HG03060 (cell line): Measurements from ENCODE around the gene LEKR1.
A peak's percentile ranks its signal among the peaks of the same experiment; 100 is the strongest.
"Not testable (repeated sequence)": the region's sequence is repeated elsewhere in the genome, so short reads cannot be mapped to it uniquely, and the experiment has no call there.

Experiments used
- ATAC-seq: cut with Tn5 transposase; IDR thresholded peaks from one replicate; pipeline ENCODE4 v1.9.1; 2021; ENCODE audit warnings: low read depth, moderate number of reproducible peaks; ENCODE audit not compliant: unreplicated experiment

LEKR1 gene

GRCh38 chr3:156826144-156826895 lies at the start of gene LEKR1:
TSS of gene LEKR1 (plus strand) at chr3:156826353. CDS start at chr3:156829330, 2,977 bp downstream.
- ATAC-seq, result peak; percentile 68

- ATAC-seq, result no peak
These were observed 49.3 kb upstream of the LEKR1 start for GRCh38 chr3:156776871-156777270.

GRCh38 chr3:156781310-156782230 lies 44.6 kb upstream of the LEKR1 start:
- ATAC-seq, result no peak

- no peak for ATAC-seq
These were observed 43.8 kb upstream of the LEKR1 start for GRCh38 chr3:156782319-156782718.

GRCh38 chr3:156782921-156783320 lies 43.2 kb upstream of the LEKR1 start:
- no peak for ATAC-seq

- ATAC-seq, result no peak
These were observed 39.2 kb upstream of the LEKR1 start for GRCh38 chr3:156787001-156787400.

- ATAC-seq, result peak; percentile 73
These were observed 38.1 kb upstream of the LEKR1 start for GRCh38 chr3:156787926-156788663.

GRCh38 chr3:156788846-156789245 lies 37.3 kb upstream of the LEKR1 start:
- no peak for ATAC-seq

GRCh38 chr3:156790156-156790555 lies 36.0 kb upstream of the LEKR1 start:
- ATAC-seq, result no peak

GRCh38 chr3:156792114-156792513 lies 34.0 kb upstream of the LEKR1 start:
- no peak for ATAC-seq

GRCh38 chr3:156792536-156792935 lies 33.6 kb upstream of the LEKR1 start:
- ATAC-seq, result no peak

GRCh38 chr3:156792945-156793344 lies 33.2 kb upstream of the LEKR1 start:
- no peak for ATAC-seq

- no peak for ATAC-seq
These were observed 32.8 kb upstream of the LEKR1 start for GRCh38 chr3:156793400-156793799.

GRCh38 chr3:156793851-156794250 lies 32.3 kb upstream of the LEKR1 start:
- no peak for ATAC-seq

- ATAC-seq, result no peak
These were observed 30.2 kb upstream of the LEKR1 start for GRCh38 chr3:156795890-156796481.

- no peak for ATAC-seq
These were observed 28.8 kb upstream of the LEKR1 start for GRCh38 chr3:156797368-156797767.

- not testable (repeated sequence) for ATAC-seq
These were observed 25.9 kb upstream of the LEKR1 start for GRCh38 chr3:156800287-156800686.

- ATAC-seq, result no peak
These were observed 24.4 kb upstream of the LEKR1 start for GRCh38 chr3:156801746-156802145.

- ATAC-seq, result no peak
These were observed 23.1 kb upstream of the LEKR1 start for GRCh38 chr3:156802821-156803606.
